Nephron progenitor cell (in vitro differentiated cells): ENCODE results near the gene CIITA.

Experiments used
- DNase-seq: peaks from one replicate; pipeline ENCODE4 v3.0.0; 2021
- H3K27ac Mint-ChIP-seq: 2 replicates; pipeline ENCODE4 v1.8.0; 2021; ENCODE audit warnings: mild to moderate bottlenecking, moderate library complexity, mixed read lengths
- H3K27me3 Mint-ChIP-seq: 2 replicates; pipeline ENCODE4 v1.8.0; 2021; ENCODE audit warnings: mild to moderate bottlenecking, low read depth, mixed read lengths; ENCODE audit not compliant: poor library complexity
- H3K36me3 Mint-ChIP-seq: 2 replicates; pipeline ENCODE4 v1.8.0; 2021; ENCODE audit warnings: low read depth, mixed read lengths
- H3K4me1 Mint-ChIP-seq: 2 replicates; pipeline ENCODE4 v1.8.0; 2021; ENCODE audit warnings: mixed read lengths
- H3K4me3 Mint-ChIP-seq: 2 replicates; pipeline ENCODE4 v1.8.0; 2021; ENCODE audit warnings: mild to moderate bottlenecking, moderate library complexity, mixed read lengths
- H3K9me3 Mint-ChIP-seq: 2 replicates; pipeline ENCODE4 v1.8.0; 2021; ENCODE audit warnings: mild to moderate bottlenecking, moderate library complexity, mixed read lengths
- TF ChIP-seq, protein P1 (sequence below): fragments of 200-600 bp; sonication (generic); IDR thresholded peaks from 2 replicates; pipeline ENCODE4 v1.5.0; 2021; ENCODE audit warnings: antibody characterized with exemption

CIITA gene

DNA sequence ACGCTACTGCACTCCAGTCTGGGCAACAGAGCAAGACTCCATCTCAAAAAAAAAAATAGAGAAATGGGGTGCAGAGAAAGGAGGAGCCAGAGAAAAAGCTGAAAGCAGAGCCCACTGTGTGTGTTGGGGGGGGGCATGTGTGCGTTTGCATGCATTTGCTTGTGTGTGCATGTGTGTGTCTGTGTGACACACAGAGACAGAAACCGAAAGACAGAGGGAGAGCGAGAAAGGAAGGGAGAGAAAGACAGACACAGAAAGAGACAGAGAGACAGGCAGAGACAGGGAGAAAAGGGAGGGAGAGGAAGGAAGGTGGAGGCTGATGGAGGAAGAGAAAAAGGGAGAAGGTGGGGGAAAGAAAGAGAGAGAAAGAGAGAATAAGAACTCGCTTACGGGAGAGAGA is 9.8 kb upstream of the CIITA start:
- TF ChIP-seq, protein P1, sequence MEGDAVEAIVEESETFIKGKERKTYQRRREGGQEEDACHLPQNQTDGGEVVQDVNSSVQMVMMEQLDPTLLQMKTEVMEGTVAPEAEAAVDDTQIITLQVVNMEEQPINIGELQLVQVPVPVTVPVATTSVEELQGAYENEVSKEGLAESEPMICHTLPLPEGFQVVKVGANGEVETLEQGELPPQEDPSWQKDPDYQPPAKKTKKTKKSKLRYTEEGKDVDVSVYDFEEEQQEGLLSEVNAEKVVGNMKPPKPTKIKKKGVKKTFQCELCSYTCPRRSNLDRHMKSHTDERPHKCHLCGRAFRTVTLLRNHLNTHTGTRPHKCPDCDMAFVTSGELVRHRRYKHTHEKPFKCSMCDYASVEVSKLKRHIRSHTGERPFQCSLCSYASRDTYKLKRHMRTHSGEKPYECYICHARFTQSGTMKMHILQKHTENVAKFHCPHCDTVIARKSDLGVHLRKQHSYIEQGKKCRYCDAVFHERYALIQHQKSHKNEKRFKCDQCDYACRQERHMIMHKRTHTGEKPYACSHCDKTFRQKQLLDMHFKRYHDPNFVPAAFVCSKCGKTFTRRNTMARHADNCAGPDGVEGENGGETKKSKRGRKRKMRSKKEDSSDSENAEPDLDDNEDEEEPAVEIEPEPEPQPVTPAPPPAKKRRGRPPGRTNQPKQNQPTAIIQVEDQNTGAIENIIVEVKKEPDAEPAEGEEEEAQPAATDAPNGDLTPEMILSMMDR = no peak
- Mint-ChIP-seq H3K27ac (no peak overlapping the region), H3K4me1 (peaks cover 23% of the 10 kb centered on the region), H3K4me3 (no peak overlapping the region), H3K27me3 (peaks cover 32% of the 10 kb centered on the region), H3K36me3 (no peaks in the 10 kb centered on the region), H3K9me3 (no peaks in the 10 kb centered on the region)
- DNase-seq = no peak

DNA sequence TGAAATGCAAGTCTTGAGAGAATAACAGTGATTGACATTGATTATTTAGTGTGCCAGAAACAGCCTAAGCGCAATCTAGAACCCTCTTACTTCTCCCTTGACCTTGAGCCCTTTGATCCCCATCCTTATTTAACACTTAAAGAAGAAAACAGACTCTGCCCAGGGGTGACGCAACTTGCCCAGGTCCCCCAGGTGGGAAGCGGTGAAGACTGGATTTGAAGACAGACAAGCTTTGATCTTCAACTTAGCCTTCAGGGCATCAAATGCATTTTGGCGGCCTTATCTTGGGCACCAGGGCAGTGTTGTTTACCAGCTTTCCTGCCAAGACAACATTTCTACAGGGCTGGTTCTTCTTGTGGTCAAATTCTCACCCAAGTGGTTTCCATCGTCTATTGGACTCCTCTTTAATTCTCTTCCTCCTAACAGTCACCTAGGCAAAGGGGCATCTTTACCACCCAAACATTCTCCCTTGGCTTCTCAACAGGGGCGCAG is 8.9 kb upstream of the CIITA start:
- Mint-ChIP-seq H3K9me3 (no peaks in the 10 kb centered on the region), H3K27ac (no peak overlapping the region), H3K27me3 (peaks cover 30% of the 10 kb centered on the region), H3K36me3 (no peaks in the 10 kb centered on the region), H3K4me1 (peaks cover 27% of the 10 kb centered on the region), H3K4me3 (no peak overlapping the region)
- DNase-seq = no peak
- TF ChIP-seq, protein P1 = no peak

DNA sequence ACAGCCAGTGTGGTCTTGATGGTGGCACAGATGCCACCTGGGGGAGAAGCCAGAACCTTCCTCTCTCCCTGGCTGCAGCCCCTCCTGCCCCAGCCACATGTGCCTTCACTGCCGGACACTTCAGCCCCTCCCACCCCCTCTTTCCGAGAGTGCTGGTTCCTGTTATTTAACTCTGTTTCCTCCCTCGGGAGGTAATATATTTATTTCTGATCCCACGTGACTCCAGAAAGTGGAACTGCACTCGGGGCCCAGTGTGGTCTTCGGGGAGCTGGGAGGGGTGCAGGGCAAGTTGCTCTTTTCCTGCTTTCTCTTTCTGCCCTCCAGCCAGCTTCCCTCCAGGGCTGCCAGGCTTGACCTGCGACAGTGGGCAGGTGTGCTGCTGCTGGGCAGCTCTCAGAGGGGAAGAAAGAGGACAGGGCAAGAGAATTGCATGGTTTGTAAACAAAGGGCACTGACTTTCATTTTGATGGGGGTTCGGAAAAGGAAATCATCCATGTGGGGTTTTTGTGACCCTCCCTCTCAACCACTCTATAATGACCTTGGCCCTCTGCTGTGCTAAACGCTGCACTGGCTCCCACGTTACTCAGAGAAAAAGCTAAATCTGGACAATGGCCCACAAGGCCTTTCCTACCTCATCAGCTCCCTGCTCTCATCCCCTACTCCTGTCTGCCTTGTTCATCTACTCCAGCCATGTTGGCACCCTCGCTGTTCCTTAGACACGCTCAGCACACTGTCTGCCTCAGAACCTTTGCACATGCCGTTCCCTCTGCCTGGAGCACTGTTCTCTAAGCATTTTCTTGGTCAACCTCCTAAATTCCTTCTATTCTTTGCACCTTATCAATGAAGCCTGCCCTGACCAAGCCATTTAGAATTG is 8.2 kb upstream of the CIITA start:
- H3K27me3 Mint-ChIP-seq = peaks cover 27% of the 10 kb centered on the region
- DNase-seq = no peak
- no peak overlapping the region for H3K27ac Mint-ChIP-seq
- no peaks in the 10 kb centered on the region for H3K9me3 Mint-ChIP-seq
- peaks cover 27% of the 10 kb centered on the region for H3K4me1 Mint-ChIP-seq
- H3K36me3 Mint-ChIP-seq = no peaks in the 10 kb centered on the region
- TF ChIP-seq, protein P1 = no peak
- H3K4me3 Mint-ChIP-seq = no peak overlapping the region

DNA sequence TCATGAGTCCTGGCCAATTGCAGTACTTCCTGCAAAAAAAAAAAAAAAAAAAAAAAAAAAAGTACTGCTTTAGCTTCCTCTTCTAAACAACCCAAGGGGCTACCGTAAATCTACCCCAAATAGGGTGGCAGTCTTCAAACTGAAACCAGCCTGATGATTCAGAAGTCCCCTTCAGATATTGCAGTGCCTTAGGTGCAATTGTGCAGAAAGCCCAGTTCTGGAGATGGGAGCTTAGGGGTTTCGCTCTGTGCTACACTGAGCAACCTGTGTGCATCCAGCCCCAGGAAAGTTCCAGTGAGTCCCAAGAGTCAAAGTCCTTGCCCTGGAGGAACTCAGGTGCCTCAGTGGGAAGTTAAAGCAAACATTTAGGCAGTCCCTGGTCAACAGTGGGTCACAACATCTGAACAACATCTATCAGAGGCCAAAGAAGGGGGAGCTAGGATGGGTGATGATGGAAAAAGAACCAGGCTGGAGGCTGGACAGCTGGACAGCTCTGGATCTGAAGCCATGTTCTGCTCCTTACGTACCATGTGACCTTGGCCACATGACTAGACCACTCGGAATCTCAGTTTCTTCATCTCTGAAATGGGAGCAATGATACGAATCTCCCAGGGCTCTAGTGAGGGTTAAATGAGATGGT is 6.7 kb upstream of the CIITA start:
- Mint-ChIP-seq H3K9me3 (no peaks in the 10 kb centered on the region), H3K27me3 (peaks cover 41% of the 10 kb centered on the region), H3K4me1 (peaks cover 27% of the 10 kb centered on the region), H3K36me3 (no peaks in the 10 kb centered on the region), H3K4me3 (no peak overlapping the region), H3K27ac (no peak overlapping the region)
- no peak for DNase-seq
- TF ChIP-seq, protein P1 = no peak

DNA sequence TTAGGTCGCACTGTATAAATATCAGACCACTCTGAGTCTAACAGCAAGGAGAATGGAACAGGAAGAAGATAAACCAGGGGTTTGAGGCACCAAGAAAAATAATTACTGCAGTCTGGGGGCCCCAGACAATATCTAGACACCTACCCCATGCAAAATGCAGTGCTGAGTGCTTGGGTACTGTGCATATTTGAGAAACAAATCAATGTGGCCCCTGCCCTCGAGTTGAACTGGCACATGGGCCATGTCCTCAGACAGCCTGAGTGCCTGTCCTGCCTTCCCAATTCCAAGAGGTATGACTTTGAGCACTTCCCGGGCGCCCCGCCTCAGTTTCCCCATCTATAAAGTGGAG is 6.2 kb upstream of the CIITA start:
- no peak for DNase-seq
- H3K4me3 Mint-ChIP-seq = no peak overlapping the region
- TF ChIP-seq, protein P1 = no peak
- no peak overlapping the region for H3K27ac Mint-ChIP-seq
- H3K36me3 Mint-ChIP-seq = no peaks in the 10 kb centered on the region
- H3K4me1 Mint-ChIP-seq = peaks cover 27% of the 10 kb centered on the region
- peaks cover 46% of the 10 kb centered on the region for H3K27me3 Mint-ChIP-seq
- H3K9me3 Mint-ChIP-seq = no peaks in the 10 kb centered on the region
